DND-41 (cell line): Measurements from ENCODE around the gene PTPN1.

Source experiments
- ATAC-seq: fragments of 200-7000 bp; cut with Tn5 transposase; 3 replicates; pipeline ENCODE4 v1.9.1; 2021; ENCODE audit warnings: low read depth; ENCODE audit not compliant: insufficient read depth
- DNase-seq: peaks from one replicate; pipeline ENCODE4 v3.0.0-alpha.2; 2020
- H2AFZ ChIP-seq: 2 replicates; pipeline ENCODE4 v1.6.0; 2012; ENCODE audit warnings: low read depth, low read length
- H3K27ac ChIP-seq: 2 replicates; pipeline ENCODE4 v1.5.1; 2012; ENCODE audit warnings: low read length, inconsistent platforms
- H3K27me3 ChIP-seq: fragments of 200-600 bp; sonication (generic); 2 replicates; pipeline ENCODE4 v1.6.0; 2012; ENCODE audit warnings: low read length, mild to moderate bottlenecking, inconsistent platforms; ENCODE audit not compliant: insufficient read depth, poor library complexity
- H3K36me3 ChIP-seq: 2 replicates; pipeline ENCODE4 v1.5.1; 2012; ENCODE audit warnings: low read length, inconsistent platforms; ENCODE audit not compliant: insufficient read depth
- H3K4me1 ChIP-seq: 2 replicates; pipeline ENCODE4 v1.5.1; 2012; ENCODE audit warnings: mild to moderate bottlenecking, low read length; ENCODE audit not compliant: insufficient read depth
- H3K4me2 ChIP-seq: 2 replicates; pipeline ENCODE4 v1.6.0; 2012; ENCODE audit warnings: mild to moderate bottlenecking, moderate library complexity, low read length, inconsistent platforms; ENCODE audit not compliant: insufficient read depth
- H3K4me3 ChIP-seq, 2 experiments: fragments of 200-600 bp in 1 of 2; shearing (Covaris generic) in 1 of 2; 2 replicates each; pipeline ENCODE4 v1.5.1; 2012 to 2016; ENCODE audit warnings: inconsistent platforms in 2 of 2, low read length in 2 of 2, mild to moderate bottlenecking in 2 of 2, low read depth in 1 of 2, moderate library complexity in 1 of 2
- H3K79me2 ChIP-seq: 2 replicates; pipeline ENCODE4 v1.6.0; 2012; ENCODE audit warnings: low read length, inconsistent platforms; ENCODE audit not compliant: insufficient read depth
- H3K9ac ChIP-seq: 2 replicates; pipeline ENCODE4 v1.6.0; 2012; ENCODE audit warnings: low read depth, mild to moderate bottlenecking, inconsistent platforms, low read length, moderate library complexity
- H3K9me3 ChIP-seq: 2 replicates; pipeline ENCODE4 v1.5.1; 2012; ENCODE audit warnings: low read length, moderate library complexity, mild to moderate bottlenecking, inconsistent platforms; ENCODE audit not compliant: insufficient read depth, severe bottlenecking
- H4K20me1 ChIP-seq: 2 replicates; pipeline ENCODE4 v1.6.0; 2012; ENCODE audit warnings: low read length; ENCODE audit not compliant: insufficient read depth
- CTCF ChIP-seq: IDR thresholded peaks from 2 replicates; pipeline ENCODE4 v1.5.1; 2012; ENCODE audit warnings: borderline replicate concordance, low read length, moderate library complexity, mild to moderate bottlenecking; ENCODE audit not compliant: poor library complexity, severe bottlenecking; ENCODE audit errors: extremely low read depth
- EZH2 ChIP-seq: IDR thresholded peaks from 3 replicates; pipeline ENCODE4 v1.6.1; 2012; ENCODE audit warnings: borderline replicate concordance, low read depth, mild to moderate bottlenecking, moderate library complexity, low read length, inconsistent platforms; ENCODE audit not compliant: severe bottlenecking

The PTPN1 gene

DNA sequence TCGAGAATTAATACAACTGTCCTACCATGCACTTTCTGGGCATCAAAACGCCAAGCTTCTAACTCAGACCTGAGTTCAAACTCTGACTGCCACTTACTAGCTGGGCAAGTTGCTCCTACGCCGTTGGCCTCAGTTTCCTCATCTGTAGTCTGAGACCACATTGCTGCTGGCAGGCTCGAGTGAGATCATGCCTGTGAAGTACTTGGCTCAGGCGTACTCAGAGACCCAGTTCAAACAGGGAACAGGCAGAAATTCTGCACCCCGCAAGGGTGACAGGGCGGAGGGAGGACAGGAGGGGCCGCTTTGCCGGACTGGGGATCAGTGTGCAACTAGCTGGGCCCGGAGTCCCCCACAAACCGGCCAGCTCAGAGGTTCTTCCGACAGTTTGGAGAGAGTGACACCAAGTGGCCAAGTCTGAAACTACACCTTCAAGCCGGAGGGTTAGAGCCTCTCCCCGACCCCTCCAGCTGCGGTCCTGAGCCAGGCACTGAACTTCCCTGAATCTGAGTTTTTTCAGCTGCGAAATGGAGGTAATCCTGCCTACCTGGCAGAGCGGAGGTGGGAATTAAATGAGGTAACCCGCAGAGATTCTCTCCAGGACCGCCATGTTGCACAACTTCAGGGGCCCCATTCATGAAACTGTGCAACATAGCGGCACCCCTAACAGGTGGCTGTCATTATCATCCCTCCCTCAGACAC lies 46.0 kb upstream of the PTPN1 start:
- Histone ChIP-seq H2AFZ (peak overlapping the region; percentile 46; the same call in 1 of the 2 replicates), H3K9me3 (no peaks in the 10 kb centered on the region), H3K79me2 (no peaks in the 10 kb centered on the region), H3K4me3 (no peak overlapping the region), H3K4me1 (peaks cover 7% of the 10 kb centered on the region), H3K27ac (no peak overlapping the region), H4K20me1 (no peaks in the 10 kb centered on the region), H3K9ac (no peak overlapping the region), H3K36me3 (no peaks in the 10 kb centered on the region), H3K4me2 (peak overlapping the region; percentile 1; the same call in 1 of the 2 replicates), H3K27me3 (no peaks in the 10 kb centered on the region)
- ATAC-seq (peak; percentile 86), DNase-seq (peak; percentile 69)
- TF ChIP-seq CTCF: peak; percentile 81
- peak; percentile 35 for TF ChIP-seq EZH2

DNA sequence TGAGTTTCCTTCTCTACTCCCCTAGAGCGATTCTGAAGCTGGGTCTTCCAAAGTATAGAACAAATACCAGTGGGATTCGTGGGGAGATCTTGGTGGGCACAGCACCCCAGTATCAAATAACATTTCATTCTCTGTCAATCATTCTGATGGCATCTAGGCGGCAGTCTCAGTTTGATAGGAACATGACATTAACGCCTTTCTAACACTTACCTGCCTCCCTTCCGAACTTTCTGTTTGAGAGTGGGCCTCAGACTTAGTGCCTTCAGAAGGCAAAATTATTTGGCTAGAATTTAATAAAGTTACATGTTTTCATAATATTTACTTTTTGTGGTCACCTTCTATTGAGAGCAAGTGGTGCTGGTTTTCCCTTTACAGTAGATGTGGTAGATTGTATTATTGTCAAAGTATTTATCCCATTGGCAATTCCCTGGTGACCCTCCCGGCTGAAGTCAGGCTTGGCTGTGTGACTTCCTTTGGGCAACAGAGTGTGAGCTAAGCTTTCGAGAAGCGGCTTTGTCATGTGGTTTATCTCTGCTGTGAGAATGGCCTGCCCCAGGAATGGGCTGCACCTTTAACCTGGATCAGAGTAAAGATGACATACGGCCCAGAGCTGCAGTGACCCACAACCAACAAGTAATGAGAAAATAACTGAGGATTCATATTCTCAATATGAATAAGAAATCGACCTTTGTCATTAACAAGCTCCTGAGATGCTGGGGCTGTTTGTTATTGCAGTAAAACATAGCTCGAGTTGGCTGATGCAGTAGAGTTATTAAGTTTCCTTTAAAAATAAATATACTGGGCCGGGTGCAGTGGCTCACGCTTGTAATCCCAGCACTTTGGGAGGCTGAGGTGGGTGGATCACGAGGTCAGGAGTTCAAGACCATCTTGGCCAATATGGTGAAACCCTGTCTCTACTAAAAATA lies 45.2 kb upstream of the PTPN1 start:
- H3K27ac ChIP-seq: no peak overlapping the region
- ATAC-seq: no peak
- TF ChIP-seq EZH2 (no peak), CTCF (no peak)
- no peaks in the 10 kb centered on the region for H4K20me1 ChIP-seq
- H3K27me3 ChIP-seq: no peaks in the 10 kb centered on the region
- H3K4me2 ChIP-seq: no peak overlapping the region
- H3K9me3 ChIP-seq: no peaks in the 10 kb centered on the region
- H2AFZ ChIP-seq: no peak overlapping the region
- H3K9ac ChIP-seq: no peak overlapping the region
- no peaks in the 10 kb centered on the region for H3K36me3 ChIP-seq
- H3K4me1 ChIP-seq: peaks cover 7% of the 10 kb centered on the region
- no peak overlapping the region for H3K4me3 ChIP-seq
- H3K79me2 ChIP-seq: no peaks in the 10 kb centered on the region
- DNase-seq: no peak

DNA sequence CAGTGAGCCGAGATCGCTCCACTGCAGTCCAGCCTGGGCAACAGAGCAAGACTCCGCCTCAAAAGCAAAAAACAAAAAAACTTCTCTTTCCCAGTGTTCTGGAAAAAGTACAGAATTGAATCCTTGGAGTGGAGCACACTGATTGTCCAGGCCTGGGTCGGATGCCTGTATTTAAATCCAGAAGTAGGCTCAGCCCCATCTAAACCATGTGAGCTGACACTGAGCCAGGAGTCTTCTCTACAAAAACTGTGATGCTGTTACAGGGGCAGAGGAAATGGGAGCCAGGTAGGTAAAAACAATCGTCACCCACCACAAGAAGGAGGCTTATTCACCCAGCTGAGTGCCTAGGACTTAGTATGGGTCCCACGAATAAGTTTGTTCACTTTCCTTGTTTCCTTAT lies 43.0 kb upstream of the PTPN1 start:
- H3K27ac ChIP-seq: no peak overlapping the region
- H3K79me2 ChIP-seq: no peaks in the 10 kb centered on the region
- no peaks in the 10 kb centered on the region for H3K36me3 ChIP-seq
- H3K9ac ChIP-seq: no peak overlapping the region
- no peaks in the 10 kb centered on the region for H3K9me3 ChIP-seq
- DNase-seq: no peak
- H3K4me1 ChIP-seq: peaks cover 7% of the 10 kb centered on the region
- no peak overlapping the region for H2AFZ ChIP-seq
- H3K4me2 ChIP-seq: no peak overlapping the region
- H4K20me1 ChIP-seq: no peaks in the 10 kb centered on the region
- H3K4me3 ChIP-seq: no peak overlapping the region
- TF ChIP-seq CTCF: no peak
- TF ChIP-seq EZH2: no peak
- ATAC-seq: no peak
- peaks cover 6% of the 10 kb centered on the region for H3K27me3 ChIP-seq
